ENCODE results near the gene GCAT. TPM values are rescaled to one million over a fixed set of nuclear protein-coding genes. Genes with fewer than 3 reads are reported as not detected.

Gene GCAT
- total and polyA plus RNA-seq, 2 of the 13 experiments (the other 11 are each of a cell fraction or from before 2014, with no cell fraction given), result 28.0 to 50.3 TPM

DNA sequence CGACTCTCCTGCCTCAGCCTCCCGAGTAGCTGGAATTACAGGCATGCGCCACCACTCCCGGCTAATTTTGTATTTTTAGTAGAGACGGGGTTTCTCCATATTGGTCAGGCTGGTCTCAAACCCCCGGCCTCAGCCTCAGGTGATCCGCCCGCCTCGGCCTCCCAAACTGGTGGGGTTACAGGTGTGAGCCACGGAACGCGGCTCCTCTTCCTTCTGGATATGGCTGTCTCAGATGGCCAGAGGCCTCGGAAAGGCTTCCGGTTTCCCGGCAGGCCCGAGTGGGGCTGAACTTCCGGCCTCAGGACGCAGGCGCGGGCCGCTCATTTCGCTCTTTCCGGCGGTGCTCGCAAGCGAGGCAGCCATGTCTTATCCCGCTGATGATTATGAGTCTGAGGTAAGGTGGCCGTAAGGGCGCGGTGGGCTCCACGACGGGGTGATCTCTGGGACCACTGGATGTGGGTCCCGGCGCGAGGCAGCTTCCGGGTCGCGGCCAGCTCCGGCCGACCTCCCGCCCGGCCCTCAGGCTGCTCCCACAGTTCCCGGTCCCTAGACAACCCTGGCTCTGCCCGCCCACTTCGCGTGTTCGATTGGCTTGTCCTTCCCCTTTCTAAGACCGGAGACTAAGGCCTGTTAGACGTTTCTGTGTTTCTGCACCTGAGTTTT is 41.5 kb downstream of the GCAT start, which contains the start of gene EIF3L (continued):
- TF ChIP-seq ZNF543 (CRISPR knock-in tag; IDR thresholded peaks at IDR 0.05) (0 out of 2 replicates have a peak, but pooled peaks have one; percentile 42), ZNF33B (CRISPR knock-in tag; IDR thresholded peaks at IDR 0.05) (no peak), CBFB (CRISPR knock-in tag; IDR thresholded peaks at IDR 0.05) (peak; percentile 54; the same call in 1 of the 2 replicates), KMT2A (CRISPR knock-in tag; IDR thresholded peaks at IDR 0.05) (peak; percentile 79; the same call in 1 of the 2 replicates), ZBTB20 (CRISPR knock-in tag; IDR thresholded peaks at IDR 0.05; ENCODE audit: borderline replicate concordance, low read depth) (0 out of 2 replicates have a peak, but pooled peaks have one; percentile 49), ISX (CRISPR knock-in tag; conservative IDR thresholded peaks at IDR 0.05) (peak; percentile 89; the same call in 1 of the 2 replicates), ZFX (CRISPR knock-in tag; IDR thresholded peaks at IDR 0.05; ENCODE audit: low read depth) (peak; percentile 89), GFI1 (CRISPR knock-in tag; IDR thresholded peaks at IDR 0.05; ENCODE audit: borderline replicate concordance) (no peak), ISL2 (CRISPR knock-in tag; IDR thresholded peaks at IDR 0.05) (peak; percentile 56), STAG1 (CRISPR knock-in tag; IDR thresholded peaks at IDR 0.05) (no peak), SMARCC2 (IDR thresholded peaks at IDR 0.05) (no peak), KLF12 (CRISPR knock-in tag; IDR thresholded peaks at IDR 0.05; ENCODE audit: borderline replicate concordance) (peak; percentile 84), POLR2AphosphoS5 (IDR thresholded peaks at IDR 0.05; ENCODE audit: low read depth, low read length) (peak; percentile 91), PTBP1 (IDR thresholded peaks at IDR 0.05; ENCODE audit: low read depth, low read length, poor library complexity, severe bottlenecking) (no peak), CBX1 (IDR thresholded peaks at IDR 0.05; ENCODE audit: low read depth) (no peak), ZNF33A (CRISPR knock-in tag; IDR thresholded peaks at IDR 0.05; ENCODE audit: borderline replicate concordance) (0 out of 2 replicates have a peak, but pooled peaks have one; percentile 50)
- TF ChIP-seq, protein P1, sequence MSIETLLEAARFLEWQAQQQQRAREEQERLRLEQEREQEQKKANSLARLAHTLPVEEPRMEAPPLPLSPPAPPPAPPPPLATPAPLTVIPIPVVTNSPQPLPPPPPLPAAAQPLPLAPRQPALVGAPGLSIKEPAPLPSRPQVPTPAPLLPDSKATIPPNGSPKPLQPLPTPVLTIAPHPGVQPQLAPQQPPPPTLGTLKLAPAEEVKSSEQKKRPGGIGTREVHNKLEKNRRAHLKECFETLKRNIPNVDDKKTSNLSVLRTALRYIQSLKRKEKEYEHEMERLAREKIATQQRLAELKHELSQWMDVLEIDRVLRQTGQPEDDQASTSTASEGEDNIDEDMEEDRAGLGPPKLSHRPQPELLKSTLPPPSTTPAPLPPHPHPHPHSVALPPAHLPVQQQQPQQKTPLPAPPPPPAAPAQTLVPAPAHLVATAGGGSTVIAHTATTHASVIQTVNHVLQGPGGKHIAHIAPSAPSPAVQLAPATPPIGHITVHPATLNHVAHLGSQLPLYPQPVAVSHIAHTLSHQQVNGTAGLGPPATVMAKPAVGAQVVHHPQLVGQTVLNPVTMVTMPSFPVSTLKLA (IDR thresholded peaks at IDR 0.05), result peak; percentile 35; the same call in 1 of the 2 replicates
- TF ChIP-seq, protein P2, sequence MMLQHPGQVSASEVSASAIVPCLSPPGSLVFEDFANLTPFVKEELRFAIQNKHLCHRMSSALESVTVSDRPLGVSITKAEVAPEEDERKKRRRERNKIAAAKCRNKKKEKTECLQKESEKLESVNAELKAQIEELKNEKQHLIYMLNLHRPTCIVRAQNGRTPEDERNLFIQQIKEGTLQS (CRISPR knock-in tag; IDR thresholded peaks at IDR 0.05), result no peak
- TF ChIP-seq, protein P3, sequence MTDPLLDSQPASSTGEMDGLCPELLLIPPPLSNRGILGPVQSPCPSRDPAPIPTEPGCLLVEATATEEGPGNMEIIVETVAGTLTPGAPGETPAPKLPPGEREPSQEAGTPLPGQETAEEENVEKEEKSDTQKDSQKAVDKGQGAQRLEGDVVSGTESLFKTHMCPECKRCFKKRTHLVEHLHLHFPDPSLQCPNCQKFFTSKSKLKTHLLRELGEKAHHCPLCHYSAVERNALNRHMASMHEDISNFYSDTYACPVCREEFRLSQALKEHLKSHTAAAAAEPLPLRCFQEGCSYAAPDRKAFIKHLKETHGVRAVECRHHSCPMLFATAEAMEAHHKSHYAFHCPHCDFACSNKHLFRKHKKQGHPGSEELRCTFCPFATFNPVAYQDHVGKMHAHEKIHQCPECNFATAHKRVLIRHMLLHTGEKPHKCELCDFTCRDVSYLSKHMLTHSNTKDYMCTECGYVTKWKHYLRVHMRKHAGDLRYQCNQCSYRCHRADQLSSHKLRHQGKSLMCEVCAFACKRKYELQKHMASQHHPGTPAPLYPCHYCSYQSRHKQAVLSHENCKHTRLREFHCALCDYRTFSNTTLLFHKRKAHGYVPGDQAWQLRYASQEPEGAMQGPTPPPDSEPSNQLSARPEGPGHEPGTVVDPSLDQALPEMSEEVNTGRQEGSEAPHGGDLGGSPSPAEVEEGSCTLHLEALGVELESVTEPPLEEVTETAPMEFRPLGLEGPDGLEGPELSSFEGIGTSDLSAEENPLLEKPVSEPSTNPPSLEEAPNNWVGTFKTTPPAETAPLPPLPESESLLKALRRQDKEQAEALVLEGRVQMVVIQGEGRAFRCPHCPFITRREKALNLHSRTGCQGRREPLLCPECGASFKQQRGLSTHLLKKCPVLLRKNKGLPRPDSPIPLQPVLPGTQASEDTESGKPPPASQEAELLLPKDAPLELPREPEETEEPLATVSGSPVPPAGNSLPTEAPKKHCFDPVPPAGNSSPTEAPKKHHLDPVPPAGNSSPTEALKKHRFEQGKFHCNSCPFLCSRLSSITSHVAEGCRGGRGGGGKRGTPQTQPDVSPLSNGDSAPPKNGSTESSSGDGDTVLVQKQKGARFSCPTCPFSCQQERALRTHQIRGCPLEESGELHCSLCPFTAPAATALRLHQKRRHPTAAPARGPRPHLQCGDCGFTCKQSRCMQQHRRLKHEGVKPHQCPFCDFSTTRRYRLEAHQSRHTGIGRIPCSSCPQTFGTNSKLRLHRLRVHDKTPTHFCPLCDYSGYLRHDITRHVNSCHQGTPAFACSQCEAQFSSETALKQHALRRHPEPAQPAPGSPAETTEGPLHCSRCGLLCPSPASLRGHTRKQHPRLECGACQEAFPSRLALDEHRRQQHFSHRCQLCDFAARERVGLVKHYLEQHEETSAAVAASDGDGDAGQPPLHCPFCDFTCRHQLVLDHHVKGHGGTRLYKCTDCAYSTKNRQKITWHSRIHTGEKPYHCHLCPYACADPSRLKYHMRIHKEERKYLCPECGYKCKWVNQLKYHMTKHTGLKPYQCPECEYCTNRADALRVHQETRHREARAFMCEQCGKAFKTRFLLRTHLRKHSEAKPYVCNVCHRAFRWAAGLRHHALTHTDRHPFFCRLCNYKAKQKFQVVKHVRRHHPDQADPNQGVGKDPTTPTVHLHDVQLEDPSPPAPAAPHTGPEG (CRISPR knock-in tag; IDR thresholded peaks at IDR 0.05), result peak; percentile 83
- TF ChIP-seq, protein P4, sequence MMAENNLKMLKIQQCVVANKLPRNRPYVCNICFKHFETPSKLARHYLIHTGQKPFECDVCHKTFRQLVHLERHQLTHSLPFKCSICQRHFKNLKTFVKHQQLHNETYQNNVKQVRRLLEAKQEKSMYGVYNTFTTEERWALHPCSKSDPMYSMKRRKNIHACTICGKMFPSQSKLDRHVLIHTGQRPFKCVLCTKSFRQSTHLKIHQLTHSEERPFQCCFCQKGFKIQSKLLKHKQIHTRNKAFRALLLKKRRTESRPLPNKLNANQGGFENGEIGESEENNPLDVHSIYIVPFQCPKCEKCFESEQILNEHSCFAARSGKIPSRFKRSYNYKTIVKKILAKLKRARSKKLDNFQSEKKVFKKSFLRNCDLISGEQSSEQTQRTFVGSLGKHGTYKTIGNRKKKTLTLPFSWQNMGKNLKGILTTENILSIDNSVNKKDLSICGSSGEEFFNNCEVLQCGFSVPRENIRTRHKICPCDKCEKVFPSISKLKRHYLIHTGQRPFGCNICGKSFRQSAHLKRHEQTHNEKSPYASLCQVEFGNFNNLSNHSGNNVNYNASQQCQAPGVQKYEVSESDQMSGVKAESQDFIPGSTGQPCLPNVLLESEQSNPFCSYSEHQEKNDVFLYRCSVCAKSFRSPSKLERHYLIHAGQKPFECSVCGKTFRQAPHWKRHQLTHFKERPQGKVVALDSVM (CRISPR knock-in tag; IDR thresholded peaks at IDR 0.05), result peak; percentile 93
